Activated B cell treated with CpG ODN at 0.5 μM for 24 hours (primary cell): ENCODE measurements around the gene TMEM219. TPM values are rescaled to one million over a fixed set of nuclear protein-coding genes. Genes with fewer than 3 reads are reported as not detected.
"Not testable (repeated sequence)": the region's sequence is repeated elsewhere in the genome, so short reads cannot be mapped to it uniquely, and the experiment has no call there.

Experiments used
- ATAC-seq: fragments of 200-7000 bp; cut with Tn5 transposase; one replicate; pipeline ENCODE4 v1.10.0; 2021; ENCODE audit warnings: low read depth, mild to moderate bottlenecking, moderate library complexity
- CTCF ChIA-PET: fragments of 350-600 bp; sonication (Branson Sonifier 250); formaldehyde crosslinking; loops from one replicate; lab custom pipeline; 2021; ENCODE audit warnings: antibody characterized with exemption; lab: Charles Lee
- POLR2A ChIA-PET: fragments of 350-600 bp; sonication (Branson Sonifier 250); formaldehyde crosslinking; loops from one replicate; lab custom pipeline; 2021; ENCODE audit warnings: antibody characterized with exemption; lab: Charles Lee
- DNase-seq: peaks from one replicate; pipeline ENCODE4 v3.0.0; 2022
- H3K27ac Mint-ChIP-seq: one replicate; pipeline ENCODE4 v1.8.0; 2020; ENCODE audit warnings: mixed read lengths
- H3K27me3 Mint-ChIP-seq: one replicate; pipeline ENCODE4 v1.8.0; 2021; ENCODE audit warnings: mixed read lengths
- H3K36me3 Mint-ChIP-seq: one replicate; pipeline ENCODE4 v1.8.0; 2021; ENCODE audit warnings: low read depth, mixed read lengths
- H3K4me1 Mint-ChIP-seq: one replicate; pipeline ENCODE4 v1.8.0; 2021; ENCODE audit warnings: mixed read lengths
- H3K4me3 Mint-ChIP-seq: one replicate; pipeline ENCODE4 v1.8.0; 2020; ENCODE audit warnings: mild to moderate bottlenecking, mixed read lengths
- H3K9me3 Mint-ChIP-seq: one replicate; pipeline ENCODE4 v1.8.0; 2020; ENCODE audit warnings: mixed read lengths
- CTCF ChIP-seq: fragments of 200-600 bp; IDR thresholded peaks from one replicate; pipeline ENCODE4 v1.8.0; 2022; ENCODE audit warnings: antibody characterized with exemption, mild to moderate bottlenecking
- intact Hi-C: fragments of 100-400 bp; cut with micrococcal nuclease; formaldehyde crosslinking; loops from one replicate; pipeline ENCODE4 v1.15.1; 2024
- total RNA-seq: library from RNA; stranded (reverse); gene quantifications from 2 replicates; pipeline ENCODE4 v1.2.3, GENCODE V29; 2022

TMEM219 gene
- total RNA-seq, 1 donor from 2014 or later: 50.3 TPM

GRCh38 chr16:29951625-29952365, 10.1 kb upstream of the TMEM219 start:
- H3K36me3 Mint-ChIP-seq: no peaks in the 10 kb centered on the region
- ChIA-PET CTCF (no interaction called here), POLR2A (interaction anchor here (0.7 kb wide), 1 partner anchor 166 kb away, joined by 14 read pairs; no protein-coding TSS in a partner anchor)
- DNase-seq (no peak), ATAC-seq (no peak)
- TF ChIP-seq CTCF: no peak
- H3K27ac Mint-ChIP-seq: no peak overlapping the region
- H3K4me1 Mint-ChIP-seq: no peaks in the 10 kb centered on the region
- H3K9me3 Mint-ChIP-seq: peaks cover 7% of the 10 kb centered on the region
- H3K4me3 Mint-ChIP-seq: no peak overlapping the region
- peaks cover 14% of the 10 kb centered on the region for H3K27me3 Mint-ChIP-seq
- intact Hi-C loops: no loop called here

DNA sequence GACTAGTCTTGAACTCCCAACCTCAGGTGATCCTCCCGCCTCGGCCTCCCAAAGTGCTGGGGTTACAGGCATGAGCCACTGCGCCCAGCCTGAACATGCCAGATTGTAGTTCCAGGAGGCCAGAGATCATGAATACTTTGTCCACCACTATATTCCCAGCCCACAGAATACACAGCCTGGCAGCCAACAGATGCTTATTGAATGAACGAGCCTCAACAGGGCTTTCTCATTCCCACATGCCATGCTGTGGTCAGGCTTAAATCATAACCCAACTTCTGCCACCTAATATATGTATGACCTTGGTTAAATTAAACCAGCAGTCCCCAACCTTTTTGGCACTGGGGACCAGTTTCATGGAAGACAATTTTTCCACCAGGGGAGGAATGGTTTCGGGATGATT, 3.1 kb upstream of the TMEM219 start:
- Mint-ChIP-seq H3K9me3 (no peaks in the 10 kb centered on the region), H3K4me1 (peaks cover 17% of the 10 kb centered on the region), H3K36me3 (no peaks in the 10 kb centered on the region), H3K27ac (no peak overlapping the region), H3K4me3 (no peak overlapping the region), H3K27me3 (no peaks in the 10 kb centered on the region)
- intact Hi-C loops: no loop called here
- POLR2A ChIA-PET: no interaction called here
- DNase-seq (no peak), ATAC-seq (no peak)
- CTCF ChIA-PET: no interaction called here
- no peak for TF ChIP-seq CTCF

DNA sequence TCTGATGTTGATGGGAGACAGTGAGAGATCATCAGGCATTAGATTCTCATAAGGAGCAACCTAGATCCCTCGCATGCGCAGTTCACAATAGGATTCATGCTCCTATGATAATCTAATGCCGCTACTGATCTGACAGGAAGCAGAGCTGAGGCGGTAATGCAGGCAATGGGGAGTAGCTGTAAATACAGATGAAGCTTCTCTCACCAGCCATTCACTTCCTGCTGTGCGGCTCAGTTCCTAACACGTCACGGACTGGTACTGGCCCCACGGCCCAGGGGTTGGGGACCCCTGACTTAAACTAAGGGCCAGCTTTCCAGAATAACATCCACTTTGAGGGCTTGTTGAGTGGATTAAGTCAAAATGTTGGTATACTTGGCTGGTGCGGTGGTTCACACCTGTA, 2.6 kb upstream of the TMEM219 start:
- H3K4me1 Mint-ChIP-seq: peaks cover 17% of the 10 kb centered on the region
- H3K27me3 Mint-ChIP-seq: no peaks in the 10 kb centered on the region
- intact Hi-C loops: no loop called here
- TF ChIP-seq CTCF: no peak
- H3K9me3 Mint-ChIP-seq: no peaks in the 10 kb centered on the region
- ChIA-PET POLR2A (no interaction called here), CTCF (no interaction called here)
- DNase-seq (no peak), ATAC-seq (no peak)
- H3K36me3 Mint-ChIP-seq: no peaks in the 10 kb centered on the region
- H3K27ac Mint-ChIP-seq: no peak overlapping the region
- no peak overlapping the region for H3K4me3 Mint-ChIP-seq

DNA sequence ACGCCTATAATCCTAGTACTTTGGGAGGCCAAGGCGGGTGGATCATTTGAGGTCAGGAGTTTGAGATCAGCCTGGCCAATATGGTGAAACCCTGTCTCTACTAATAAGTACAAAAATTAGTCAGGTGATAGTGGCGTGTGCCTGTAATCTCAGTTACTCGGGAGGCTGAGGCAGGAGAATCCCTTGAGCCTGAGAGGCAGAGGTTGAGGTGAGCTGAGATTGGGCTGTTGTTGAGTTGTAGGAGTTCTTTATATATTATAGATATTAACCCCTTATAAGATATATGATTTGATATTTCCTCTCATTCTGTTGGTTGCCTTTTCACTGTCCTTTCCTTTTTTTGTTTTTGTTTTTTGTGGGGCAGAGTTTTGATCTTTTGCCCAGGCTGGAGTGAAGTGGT, 2.1 kb upstream of the TMEM219 start:
- intact Hi-C loops: loop anchor here (5.0 kb wide), 1 partner anchor 213 kb away; the partner anchor contains the start of gene C16orf54
- H3K9me3 Mint-ChIP-seq, H3K27me3 Mint-ChIP-seq, H3K36me3 Mint-ChIP-seq, ATAC-seq, CTCF ChIA-PET, H3K4me3 Mint-ChIP-seq, DNase-seq, H3K27ac Mint-ChIP-seq: not testable (repeated sequence)
- peaks cover 17% of the 10 kb centered on the region for H3K4me1 Mint-ChIP-seq
- POLR2A ChIA-PET: interaction anchor here (4.8 kb wide), 1 partner anchor 13 kb away, joined by 67 read pairs; the partner anchor contains the start of gene TAOK2

DNA sequence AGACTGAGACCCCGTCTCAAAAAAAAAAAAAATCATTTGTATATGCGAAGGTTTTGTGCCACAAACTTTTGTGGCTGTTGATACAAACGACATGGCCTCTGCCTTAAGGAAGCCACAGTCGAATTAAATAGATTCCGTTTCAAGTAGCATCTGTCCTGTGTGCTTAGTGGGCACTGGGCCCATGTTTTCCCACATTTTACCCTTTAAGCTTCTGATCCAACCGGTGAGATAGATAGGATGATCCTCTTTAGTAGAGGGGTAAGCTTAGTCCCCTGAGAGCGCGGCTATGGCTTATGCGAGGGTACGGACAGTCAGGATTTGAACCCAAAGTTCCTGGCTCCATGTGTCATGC, 776 bp upstream of the TMEM219 start:
- no peaks in the 10 kb centered on the region for H3K27me3 Mint-ChIP-seq

More for the DNA sequence above, 776 bp upstream of the TMEM219 start:
- ATAC-seq (no peak), DNase-seq (no peak)
- H3K4me3 Mint-ChIP-seq: peak overlapping the region; percentile 88
- H3K27ac Mint-ChIP-seq: peak overlapping the region; percentile 90
- intact Hi-C loops: loop anchor here (1.0 to 5.0 kb wide), 2 partner anchors 61 to 214 kb away; partner anchors contain the start of genes ASPHD1 and C16orf54
- ChIA-PET CTCF (interaction anchor here (1.1 kb wide), 1 partner anchor 12 kb away, joined by 6 read pairs; the partner anchor contains the start of gene TAOK2), POLR2A (interaction anchor here (0.5 to 4.8 kb wide), 12 partner anchors 12 to 698 kb away, joined by 3 to 67 read pairs (median 4); partner anchors contain the start of genes HIRIP3, KCTD13, MVP and TAOK2)
- no peaks in the 10 kb centered on the region for H3K9me3 Mint-ChIP-seq
- H3K4me1 Mint-ChIP-seq: peaks cover 17% of the 10 kb centered on the region
- peaks cover 1% of the 10 kb centered on the region for H3K36me3 Mint-ChIP-seq
- no peak for TF ChIP-seq CTCF
